Activated naive CD8-positive, alpha-beta T cell treated with anti-CD3 and anti-CD28 coated beads, Interleukin-2, amount 50 U/mL, for 16 hours (primary cell): ENCODE measurements around the gene CCDC187.
"Not testable (repeated sequence)": the region's sequence is repeated elsewhere in the genome, so short reads cannot be mapped to it uniquely, and the experiment has no call there.

Experiments used
- DNase-seq: peaks from one replicate; pipeline ENCODE4 v3.0.0-alpha.2; 2020; ENCODE audit warnings: low read depth, low spot score

The CCDC187 gene

GRCh38 chr9:136267261-136268111, 36.4 kb downstream of the CCDC187 start:
- DNase-seq, result peak; percentile 52

DNA sequence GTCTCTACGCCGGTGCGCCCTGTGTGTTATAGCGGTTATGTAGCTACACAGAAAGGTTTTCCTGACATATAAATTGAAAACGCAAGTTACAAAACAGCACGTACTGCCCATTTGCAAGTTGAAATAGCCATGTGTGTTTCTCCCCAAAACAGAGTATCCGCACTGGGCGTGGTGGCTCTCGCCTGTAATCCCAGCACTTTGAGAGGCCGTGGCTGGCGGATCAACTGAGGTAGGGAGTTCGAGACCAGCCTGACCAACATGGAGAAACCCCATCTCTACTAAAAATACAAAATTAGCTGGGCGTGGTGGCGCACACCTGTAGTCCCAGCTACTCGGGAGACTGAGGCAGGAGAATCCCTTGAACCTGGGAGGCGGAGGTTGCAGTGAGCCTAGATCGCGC, 37.3 kb downstream of the CCDC187 start:
- not testable (repeated sequence) for DNase-seq

DNA sequence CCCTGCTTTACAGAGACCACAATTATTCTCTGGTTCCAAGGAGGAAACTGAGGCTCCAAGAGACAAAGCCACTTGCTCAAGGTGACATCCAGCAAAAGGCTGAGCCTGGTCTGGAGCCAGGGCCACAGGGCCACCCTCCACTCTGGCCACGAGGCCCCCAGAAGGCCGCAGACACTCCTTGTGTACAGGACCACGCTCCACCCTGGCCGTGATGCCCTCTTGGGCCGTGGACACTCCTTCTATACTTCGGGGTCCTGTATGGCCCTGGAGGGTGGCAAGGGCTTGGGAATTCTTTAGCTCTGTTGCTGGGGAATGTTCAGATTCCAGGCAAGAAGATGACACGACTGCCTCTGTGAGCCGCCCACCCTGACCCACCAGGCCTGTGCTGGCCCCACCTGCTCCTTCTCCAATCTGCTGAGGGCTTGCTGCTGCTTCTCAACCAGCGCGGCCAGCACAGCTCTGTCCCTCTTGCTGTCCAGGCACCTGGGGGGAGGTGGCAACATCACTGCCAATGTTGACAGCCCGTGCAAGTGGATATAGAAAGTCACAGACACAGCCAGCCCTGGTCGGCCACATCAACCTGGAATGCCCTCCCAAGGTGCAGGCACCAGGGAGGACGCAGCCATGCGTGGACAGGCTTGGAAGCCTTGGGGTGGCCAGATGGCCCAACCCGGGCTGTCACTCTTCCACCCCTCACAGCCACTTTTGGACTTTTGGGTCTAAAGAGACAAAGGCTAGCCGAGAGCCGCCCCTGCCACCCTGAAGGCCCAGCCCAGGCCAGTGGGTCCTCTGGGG, 38.1 kb downstream of the CCDC187 start:
- no peak for DNase-seq

- no peak for DNase-seq
Measured at GRCh38 chr9:136264441-136265405, 39.2 kb downstream of the CCDC187 start.

DNA sequence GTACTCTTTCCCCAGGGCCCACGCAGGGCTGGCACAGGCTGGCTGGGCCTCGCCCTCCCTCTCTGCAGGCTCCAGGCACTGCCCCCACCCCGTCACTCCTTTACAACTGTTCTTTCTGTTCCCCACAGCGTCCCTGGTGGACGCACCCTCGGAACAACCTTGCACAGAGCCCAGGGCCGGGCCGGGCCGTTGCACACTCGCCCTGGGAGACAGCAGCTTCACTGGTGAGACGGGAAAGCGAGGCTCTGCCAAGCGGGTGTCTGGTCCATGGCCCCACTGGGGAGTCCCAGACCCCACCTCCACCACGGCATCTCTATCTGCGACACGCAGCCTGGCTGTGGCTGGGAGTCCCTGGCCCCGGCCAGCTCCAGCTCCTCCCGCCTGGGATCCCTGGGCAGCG, 39.9 kb downstream of the CCDC187 start:
- DNase-seq, result no peak

- no peak for DNase-seq
Measured at GRCh38 chr9:136262671-136263178, 41.2 kb downstream of the CCDC187 start.

DNA sequence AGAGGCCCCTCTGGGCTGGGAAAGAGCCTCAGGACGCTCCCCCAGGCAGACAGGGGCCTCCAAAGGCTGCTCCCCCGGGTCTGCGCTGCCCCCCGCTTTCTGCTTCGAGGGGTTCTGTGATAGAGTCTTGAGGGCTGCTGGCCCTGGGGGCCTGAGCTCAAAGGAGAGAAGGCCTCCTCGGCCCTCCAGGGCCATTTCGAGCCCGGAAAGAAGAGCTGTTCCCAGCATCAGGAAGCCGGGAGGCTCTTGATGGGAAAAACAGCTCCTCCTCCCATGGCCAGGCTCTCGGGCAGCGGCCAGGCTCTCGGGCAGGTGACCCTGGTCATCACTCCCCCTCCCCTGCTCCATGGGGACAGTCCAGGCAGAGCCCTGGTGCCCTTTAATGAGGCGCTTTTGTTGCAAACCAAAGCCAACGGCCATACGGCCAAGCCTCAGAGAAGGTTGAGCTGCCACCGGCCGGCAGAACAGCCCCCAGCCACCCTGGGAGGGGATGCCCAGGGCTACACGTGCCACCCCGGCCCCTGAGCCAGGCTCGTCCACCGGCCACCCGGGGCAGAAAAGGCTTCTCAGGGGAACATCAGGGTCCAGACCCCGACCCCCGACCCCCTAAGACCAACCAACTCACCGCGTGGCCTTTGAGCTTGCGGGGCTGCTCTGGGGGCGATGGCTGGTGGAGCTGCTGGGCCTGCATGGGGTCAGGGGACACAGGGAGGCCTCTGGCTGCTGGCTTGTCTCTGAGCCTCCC, 42.0 kb downstream of the CCDC187 start:
- no peak for DNase-seq

- DNase-seq, result no peak
Measured at GRCh38 chr9:136260936-136261472, 42.9 kb downstream of the CCDC187 start.

DNA sequence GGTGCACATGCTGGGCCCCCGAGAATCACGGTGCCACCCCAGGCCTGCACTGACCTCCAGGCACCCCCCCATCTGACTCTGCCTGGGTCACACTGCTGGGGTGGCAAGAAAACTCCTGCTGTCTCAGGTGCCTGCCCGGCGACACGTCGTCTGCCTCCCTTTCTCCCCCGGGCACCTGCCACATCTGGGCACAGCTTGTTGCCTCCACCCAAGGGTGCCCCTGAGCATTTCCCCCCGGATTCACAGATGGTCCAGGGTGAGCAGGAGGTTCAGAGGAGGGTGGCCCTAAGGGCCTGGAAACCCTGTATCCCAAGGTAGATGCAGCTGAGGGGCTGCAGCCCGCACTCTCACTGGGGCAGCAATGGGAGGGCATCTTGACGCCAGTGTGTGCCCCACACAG, 43.4 kb downstream of the CCDC187 start:
- no peak for DNase-seq

GRCh38 chr9:136259836-136260235, 44.1 kb downstream of the CCDC187 start:
- no peak for DNase-seq

- DNase-seq, result no peak
Measured at GRCh38 chr9:136259517-136259813, 44.4 kb downstream of the CCDC187 start.

DNA sequence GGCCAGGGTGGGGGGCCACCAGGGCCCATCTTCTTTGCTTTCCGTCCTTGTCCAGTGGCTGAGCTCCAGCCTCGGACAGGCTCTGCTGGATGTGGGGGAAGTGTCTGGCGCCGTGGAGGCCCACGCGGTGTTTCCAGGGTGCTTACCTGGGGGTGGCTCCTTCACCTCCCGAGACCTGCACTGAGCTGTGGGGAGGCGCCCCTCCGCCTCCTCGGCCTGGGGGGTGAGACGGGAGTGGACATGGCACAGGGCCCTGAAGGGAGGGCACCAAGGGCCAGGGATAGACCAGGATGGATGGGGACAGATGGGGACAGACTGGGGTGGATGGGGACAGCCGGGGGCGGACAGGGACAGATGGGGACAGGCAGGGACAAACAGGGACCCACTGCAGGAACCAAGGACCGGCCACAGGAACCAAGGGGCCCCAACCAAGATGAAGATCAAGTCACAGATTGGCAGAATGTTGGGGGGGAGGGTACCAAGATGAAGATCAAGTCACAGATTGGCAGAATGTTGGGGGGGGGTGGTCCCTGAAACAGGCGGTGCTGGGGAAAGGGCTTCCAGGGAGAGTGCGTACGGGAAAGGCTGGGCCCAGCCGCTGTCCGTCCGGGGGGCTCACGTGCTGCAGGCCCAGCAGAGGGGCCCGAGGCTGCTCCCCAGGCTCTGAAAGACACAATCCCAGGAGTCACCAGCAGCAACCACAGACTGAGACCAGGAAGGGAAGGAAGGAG, 44.9 kb downstream of the CCDC187 start:
- no peak for DNase-seq

DNA sequence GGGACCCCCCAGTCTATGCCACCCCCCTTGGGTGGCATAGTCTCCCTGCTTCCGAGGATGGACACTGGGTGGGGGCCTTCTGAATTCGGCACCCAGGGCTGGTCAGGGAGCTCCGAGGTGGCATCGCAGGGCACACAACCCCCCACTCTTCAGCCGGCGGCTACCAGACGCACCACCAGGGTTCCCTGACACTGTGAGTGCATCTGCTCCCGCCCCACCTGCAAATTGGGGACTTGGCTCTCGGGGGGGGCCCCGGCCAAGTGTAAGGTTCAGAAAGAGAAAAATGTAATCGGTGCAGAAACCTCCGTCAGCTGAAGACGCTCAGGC, 45.6 kb downstream of the CCDC187 start:
- DNase-seq, result no peak

- no peak for DNase-seq
Measured at GRCh38 chr9:136257381-136258298, 46.3 kb downstream of the CCDC187 start.

- DNase-seq, result no peak
Measured at GRCh38 chr9:136255896-136256890, 47.7 kb downstream of the CCDC187 start.

- no peak for DNase-seq
Measured at GRCh38 chr9:136255166-136255538, 48.7 kb downstream of the CCDC187 start.

DNA sequence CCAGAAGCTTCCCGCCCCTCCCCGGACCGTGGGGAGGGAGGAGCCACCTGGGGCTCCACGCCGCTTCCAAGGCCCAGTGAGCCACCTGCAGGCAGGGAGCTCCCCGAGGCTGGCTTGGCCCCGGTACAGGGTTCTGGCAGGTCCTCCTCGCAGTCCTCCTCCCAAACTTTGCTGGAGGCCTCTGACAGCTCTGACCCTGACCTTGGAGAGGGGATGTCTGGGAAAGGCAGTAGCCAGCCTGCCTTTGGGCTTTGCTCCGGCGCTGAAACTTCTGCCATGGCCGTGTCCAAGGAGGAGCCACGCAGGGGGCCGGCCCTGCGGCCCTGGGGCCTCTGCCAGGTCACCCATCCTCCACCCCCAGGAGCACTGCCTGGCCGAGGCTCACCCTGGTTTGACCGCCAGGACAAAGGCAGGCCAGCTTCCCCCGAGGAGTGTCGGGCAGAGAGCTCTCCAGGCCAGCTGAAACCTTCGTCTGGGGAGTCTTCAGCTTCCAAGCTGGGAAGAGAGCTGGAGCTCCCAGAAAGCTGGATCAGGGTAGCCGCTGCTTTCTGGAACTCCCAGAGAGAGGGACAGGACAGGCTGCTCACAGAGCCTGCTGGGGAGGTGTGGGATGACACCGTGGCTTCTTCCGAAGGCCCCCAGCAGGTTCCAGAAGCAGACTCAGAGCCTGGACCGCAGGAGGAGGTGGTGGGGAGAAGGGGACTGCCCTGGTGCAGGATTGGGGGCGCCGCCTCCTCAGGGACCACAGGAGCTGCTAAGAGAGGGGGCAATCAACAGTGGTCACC, 49.3 kb downstream of the CCDC187 start:
- DNase-seq, result no peak
